Measurements from ENCODE around the gene NF2.
"Not testable (repeated sequence)": the region's sequence is repeated elsewhere in the genome, so short reads cannot be mapped to it uniquely, and the experiment has no call there.

Gene NF2

DNA sequence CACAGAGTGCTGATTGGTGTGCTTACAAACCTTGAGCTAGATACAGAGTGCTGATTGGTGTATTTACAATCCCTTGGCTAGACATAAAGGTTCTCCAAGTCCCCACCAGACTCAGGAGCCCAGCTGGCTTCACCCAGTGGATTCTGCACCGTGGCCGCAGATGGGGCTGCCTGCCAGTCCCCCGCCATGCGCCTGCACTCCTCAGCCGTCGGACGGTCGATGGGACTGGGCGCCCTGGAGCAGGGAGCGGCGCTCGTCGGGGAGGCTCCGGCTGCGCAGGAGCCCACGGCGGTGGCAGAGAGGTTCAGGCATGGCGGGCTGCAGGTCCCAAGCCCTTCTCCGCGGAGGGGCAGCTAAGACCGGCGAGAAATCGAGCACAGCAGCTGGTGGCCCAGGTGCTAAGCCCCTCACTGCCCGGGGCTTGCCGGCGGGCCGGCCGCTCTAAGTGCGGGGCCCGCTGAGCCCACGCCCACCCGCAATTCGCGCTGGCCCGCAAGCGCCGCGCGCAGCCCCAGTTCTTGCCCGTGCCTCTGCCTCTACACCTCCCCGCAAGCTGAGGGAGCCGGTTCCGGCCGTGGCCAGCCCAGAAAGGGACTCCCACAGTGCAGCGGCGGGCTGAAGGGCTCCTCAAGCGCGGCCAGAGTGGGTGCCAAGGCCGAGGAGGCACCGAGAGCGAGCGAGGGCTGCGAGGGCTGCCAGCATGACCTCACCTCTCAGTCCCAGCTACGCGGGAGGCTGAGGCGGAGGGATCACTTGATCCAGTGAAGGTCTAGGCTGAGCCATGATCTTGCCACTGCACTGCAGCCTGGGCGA is 5.4 kb upstream of the NF2 start:
- not testable (repeated sequence) for DNase-seq

DNA sequence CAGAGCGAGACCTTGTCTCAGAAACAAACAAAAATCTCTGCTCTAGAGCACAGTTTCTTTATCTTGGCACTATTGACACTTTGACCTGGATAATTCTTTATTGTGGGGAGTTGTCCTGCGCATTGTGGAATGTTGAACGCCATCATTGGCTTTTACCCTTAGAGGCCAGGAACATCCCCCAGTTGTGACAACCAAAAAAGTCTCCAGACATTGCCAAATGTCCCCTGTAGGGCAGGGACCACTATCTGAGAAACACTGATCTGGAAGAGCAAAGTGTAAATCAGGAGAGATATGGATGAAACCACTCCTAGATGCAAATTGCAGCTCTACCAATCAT is 4.8 kb upstream of the NF2 start:
- no peak for DNase-seq

DNA sequence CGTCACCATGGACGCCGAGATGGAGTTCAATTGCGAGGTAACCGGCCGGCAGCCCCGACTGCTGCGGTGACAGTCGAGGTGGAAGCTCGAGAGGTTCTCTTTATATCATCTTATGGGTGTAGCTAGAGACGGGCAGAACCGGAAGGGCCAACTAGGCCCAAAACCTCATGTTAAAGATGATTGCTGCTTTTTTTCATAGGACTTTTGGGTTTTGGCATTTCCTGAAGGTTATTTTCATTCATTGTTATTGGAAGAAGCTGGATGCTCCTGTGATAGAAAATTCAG is 585 bp downstream of the NF2 start:
- no peak for DNase-seq

DNA sequence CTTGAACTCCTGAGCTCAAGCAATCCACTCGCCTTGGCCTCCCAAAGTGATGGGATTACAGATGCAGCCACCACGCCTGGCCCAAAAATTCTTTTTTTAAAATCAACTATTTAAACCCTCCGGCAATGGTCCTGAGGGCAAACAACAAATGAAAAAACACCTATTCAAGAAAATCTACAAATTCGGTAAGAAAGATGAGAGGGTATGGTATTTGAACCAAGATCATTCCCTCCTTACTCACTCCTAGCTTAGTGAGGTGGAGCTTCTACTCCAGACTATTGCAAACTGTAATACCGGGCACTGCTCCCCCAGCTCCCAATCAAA is 2.1 kb downstream of the NF2 start:
- DNase-seq, result no peak

DNA sequence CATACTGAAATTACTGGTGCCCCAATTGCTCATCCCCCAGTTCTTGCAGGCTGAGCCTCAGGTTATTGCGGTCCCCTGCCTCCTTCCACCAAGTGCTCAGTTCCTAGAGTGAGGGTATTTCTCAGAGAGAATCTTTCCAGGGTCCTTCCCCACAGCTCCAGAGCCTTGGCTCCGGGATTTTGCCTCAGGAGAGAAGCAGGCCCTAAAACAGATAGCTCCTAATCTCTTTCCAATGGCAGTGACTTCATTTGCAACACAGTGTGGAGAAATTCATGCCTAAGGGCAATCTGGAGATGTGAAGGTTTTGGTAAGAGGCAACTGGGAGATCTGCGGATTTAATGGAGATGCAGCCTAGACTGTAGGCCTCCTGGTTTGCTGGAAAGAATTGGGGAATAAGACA is 2.9 kb downstream of the NF2 start:
- no peak for DNase-seq

DNA sequence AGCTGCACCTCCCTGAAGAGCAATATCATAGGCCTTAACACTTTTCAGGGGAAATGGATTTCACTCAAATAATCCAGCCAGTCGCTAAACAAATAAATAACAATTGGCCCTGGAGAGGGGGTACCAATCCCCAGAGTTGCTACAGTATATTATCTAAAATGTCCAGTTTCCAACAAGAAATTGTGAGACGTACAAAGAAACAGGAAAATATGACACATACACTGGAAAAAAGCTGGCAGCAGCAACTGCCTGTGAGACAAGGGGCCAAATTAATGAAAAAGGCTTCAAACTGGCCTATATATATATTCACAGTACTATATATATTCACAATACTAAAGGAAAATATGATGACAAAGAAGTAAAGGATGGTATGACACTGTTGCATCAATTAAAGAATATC is 4.0 kb downstream of the NF2 start:
- DNase-seq, result no peak

DNA sequence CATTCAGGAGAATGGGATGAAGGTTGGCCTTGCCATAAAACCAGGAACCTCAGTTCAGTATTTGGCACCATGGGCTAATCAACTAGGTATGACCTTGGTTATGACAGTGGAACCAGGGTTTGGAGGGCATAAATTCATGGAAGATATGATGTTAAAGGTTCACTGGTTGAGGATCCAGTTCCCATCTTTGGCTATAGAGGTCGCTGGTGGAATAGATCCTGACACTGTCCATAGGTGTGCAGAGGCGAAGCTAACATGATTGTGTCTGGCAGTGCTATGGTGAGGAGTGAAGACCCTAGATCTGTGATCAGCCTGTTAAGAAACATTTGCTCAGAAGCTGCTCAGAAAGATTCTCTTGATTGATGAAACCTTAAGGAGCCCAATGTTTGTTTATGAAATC is 5.7 kb downstream of the NF2 start:
- no peak for DNase-seq

DNA sequence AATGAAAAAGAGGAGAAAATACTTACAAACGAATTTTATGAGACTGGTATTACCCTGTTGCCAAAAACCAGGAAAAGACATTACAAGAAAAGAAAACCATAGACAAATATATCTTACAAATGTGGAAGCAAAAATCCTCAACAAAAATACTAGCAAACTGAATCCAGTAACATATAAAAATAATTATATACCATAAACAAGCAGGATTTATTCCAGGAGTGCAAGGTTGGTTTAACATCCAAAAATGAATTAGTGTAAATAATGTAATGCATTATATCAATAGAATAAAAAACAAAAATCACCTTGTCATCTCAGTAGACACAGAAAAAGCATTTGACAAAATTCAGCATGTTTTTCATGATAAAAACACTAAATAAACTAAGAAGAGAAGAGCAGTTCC is 7.3 kb downstream of the NF2 start:
- DNase-seq, result no peak

DNA sequence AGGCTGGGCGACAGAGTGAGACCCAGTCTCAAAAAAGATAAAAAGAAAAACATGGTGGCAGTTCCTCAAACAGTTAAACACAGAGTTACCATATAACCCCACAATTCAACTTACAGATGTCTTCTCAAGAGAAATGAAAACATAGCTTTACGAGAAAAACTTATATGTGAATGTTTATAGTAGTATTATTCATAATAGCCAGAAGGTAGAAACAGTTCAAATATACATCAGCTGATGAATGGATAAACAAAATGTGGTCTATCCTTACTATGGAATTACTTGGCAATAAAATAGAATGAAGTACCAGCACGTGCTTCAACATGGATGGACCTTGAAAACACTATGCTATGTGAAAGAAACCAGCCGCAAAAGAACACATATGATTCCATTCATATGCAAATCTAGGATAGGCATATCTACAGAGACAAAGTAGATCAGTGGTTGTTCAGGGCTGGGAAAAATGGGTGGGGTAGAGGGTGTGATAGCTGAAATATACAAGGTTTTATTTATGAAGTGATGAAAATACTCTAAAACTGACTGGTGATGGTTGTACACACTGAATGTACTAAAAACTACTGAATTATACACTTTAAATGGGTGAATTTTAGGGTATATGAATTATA is 12.4 kb downstream of the NF2 start:
- DNase-seq, result no peak

DNA sequence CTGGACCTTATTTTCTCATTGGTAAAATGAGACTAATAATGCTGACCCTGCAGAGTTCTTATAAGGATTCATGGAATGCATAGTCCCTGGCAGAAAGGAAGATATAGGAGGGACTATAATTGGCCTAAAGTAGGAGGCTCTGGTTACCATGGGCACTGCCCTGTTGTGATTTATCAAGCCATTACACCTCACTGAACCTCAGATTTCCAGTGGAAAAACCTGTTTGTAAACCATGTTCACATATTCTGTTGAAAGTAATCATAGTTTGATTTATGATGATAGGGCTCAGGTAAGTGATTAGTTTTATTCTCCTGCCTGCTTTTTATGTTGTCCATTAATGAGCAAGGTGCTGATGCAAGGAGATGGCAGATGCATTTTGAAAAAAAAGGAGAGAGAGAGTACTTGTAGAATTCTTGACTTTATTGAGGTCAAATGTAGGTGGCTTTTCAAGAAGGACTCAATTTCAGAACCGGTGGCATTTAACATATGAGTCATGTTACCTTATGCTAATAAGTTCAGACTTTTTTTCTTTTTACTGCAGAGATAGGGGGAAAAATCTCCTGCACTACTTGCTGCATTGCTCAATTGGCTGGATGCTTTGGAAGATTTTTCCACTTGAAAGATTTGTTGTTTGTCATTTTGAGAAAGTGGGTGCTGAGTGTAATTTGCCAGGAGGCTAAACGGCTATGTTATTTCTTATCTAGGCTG is 14.6 kb downstream of the NF2 start:
- no peak for DNase-seq

DNA sequence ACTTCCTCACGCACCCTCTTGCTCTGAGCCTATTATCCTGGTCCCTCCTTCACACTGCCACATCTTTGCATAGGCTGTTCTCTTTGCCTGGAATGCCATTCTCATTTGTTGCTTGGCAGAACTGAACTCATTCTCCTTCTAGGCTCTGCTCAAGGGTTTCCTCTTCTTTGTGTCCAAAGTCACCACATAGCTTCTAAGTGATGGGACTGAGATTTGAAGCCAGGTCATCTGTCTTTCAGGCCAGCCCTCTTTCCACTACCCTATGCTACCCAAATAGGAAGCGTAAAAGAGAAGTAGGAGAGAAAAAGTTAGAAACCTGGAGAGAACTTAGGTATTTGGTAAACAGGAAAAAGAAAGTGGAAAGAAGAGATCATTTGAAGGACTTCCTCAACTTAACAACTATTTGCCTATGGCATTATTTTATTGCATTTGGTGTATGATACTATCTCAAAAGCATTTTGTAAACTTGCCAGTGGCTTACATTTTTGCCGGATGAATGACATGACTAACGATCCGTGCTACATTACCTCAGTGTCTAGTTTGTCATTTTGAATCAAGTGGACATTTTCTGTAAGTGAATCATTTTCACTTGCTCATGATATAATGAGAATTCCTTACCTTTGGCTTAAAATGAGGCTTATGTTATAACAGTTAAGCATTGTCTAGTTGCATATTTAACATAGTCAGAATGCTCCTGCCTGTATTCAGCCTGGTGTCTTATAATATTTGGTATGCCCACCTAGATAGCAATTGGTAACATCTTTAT is 18.5 kb downstream of the NF2 start:
- DNase-seq, result no peak

DNA sequence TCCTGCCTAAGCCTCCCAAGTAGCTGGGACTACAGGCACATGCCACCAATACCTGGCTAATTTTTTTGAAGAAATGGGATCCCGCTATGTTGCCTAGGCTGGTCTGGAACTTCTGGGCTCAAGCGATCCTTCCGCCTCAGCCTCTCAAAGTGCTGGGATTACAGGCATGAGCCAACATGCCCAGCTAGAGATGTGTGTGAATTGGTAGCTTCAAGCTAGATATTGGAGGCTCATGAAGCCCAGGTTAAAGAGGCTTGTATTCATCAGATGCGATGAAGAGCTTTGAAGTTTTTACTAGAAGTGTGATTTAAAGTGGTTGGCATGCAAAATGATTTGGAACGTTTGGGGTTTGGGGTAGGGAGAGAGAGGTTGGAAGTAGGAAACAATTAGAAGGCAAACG is 19.6 kb downstream of the NF2 start:
- no peak for DNase-seq

DNA sequence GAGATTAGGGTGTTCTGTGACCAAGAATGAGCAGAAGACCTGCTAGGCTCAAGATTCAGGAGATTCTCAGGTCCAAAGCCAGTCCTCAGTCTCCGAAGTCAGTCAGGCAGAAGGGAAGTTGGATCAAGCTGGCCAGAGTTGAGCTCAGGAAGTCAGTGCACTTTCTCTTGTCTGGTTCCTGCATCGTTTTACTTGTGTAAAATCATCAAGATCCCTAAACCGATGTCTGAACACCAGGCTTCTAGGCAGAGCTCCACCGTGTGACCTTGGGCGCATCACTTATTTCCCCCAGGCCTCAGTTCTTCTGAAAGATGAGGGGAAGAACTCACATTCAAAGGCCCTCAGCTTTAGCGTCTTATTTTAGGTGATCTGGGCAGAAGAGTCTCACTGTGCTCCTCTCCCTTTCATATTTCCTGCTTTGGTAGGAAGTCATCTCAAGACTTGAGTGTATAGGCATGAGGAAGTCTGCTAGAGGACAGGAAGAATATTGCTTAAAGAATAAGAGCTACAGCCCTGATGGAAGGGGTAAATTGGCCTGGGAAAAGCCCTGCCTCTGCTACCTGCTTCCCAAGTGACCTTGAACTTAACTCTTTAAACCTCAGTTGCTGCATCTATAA is 20.2 kb downstream of the NF2 start:
- no peak for DNase-seq

DNA sequence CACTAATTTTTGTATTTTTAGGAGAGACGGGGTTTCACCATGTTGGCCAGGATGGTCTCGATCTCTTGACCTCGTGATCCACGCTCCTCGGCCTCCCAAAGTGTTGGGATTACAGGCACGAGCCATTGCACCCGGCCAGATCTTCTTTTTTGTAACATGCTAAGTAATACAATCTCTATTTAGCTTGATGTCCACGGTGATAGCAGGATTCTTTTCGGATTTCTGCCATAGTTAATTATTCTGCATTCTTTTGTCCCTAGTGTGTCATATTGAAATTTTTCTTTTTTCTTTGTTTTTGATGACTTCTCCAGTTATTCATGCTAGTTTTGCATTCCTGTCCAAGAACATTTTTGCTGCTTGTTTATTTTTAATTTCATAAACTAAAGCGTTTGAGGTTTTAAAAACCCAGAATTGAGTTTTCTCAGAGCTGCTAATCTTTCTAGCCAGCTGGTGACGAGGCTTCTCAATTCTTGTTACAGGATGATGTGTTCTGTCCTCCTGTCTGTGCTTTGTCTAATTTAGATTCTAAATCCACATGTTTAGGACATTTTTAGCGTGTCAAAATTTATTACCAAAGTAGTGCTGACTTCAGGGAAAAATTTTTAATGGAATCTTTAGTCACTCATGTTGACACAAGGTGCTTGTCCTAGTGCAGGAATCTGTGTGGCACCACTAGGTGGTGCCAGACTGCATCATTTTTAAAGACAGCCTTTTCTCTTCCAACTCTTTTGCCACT is 21.8 kb downstream of the NF2 start:
- DNase-seq, result peak; percentile 23

DNA sequence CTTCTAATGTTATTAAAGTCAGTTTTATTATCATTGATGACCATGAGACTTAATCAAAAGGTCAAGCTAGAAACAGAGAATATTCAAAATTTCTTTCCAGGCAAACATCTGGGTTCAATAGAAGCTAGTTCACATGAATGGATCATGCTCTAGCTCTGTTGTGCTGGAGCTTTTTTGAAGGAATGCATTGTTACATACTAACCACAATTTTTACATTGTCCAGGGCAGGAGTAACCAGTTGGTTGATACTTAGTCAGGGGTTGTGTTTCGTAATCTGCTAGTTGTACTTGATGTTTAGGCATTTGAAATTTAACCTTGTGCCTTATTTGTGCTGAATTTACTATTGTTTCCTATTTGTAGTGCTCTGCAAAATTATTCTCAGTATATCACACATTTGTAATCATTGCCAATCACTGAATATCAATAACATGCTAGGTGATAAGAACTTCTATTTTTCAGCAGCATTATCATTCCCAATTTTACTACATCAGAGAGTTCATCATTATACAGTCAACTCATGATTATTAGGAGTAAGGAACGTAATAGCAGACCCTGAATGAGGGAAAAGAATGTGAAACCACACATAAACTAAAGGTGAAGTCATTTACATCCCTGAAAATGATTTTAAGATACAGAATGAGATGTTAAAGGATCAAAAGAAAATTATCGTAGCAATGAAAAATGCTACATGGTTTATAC is 23.2 kb downstream of the NF2 start:
- DNase-seq, result no peak

DNA sequence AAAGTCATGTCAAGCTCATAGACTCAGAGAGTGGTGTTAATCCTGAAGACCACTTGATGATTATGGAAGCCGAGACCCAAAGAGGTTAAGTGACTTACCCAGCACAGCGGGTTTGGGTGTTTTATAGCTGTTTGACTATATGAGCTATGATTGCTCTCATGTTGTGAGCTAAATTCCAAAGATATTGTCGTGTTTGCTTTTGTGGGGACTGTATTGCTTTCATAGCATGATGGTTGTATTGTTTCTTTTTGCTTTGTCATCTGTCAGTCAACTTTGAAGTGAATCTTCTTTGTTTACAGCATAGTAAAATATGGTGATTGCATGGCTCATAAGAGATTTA is 23.7 kb downstream of the NF2 start:
- no peak for DNase-seq

DNA sequence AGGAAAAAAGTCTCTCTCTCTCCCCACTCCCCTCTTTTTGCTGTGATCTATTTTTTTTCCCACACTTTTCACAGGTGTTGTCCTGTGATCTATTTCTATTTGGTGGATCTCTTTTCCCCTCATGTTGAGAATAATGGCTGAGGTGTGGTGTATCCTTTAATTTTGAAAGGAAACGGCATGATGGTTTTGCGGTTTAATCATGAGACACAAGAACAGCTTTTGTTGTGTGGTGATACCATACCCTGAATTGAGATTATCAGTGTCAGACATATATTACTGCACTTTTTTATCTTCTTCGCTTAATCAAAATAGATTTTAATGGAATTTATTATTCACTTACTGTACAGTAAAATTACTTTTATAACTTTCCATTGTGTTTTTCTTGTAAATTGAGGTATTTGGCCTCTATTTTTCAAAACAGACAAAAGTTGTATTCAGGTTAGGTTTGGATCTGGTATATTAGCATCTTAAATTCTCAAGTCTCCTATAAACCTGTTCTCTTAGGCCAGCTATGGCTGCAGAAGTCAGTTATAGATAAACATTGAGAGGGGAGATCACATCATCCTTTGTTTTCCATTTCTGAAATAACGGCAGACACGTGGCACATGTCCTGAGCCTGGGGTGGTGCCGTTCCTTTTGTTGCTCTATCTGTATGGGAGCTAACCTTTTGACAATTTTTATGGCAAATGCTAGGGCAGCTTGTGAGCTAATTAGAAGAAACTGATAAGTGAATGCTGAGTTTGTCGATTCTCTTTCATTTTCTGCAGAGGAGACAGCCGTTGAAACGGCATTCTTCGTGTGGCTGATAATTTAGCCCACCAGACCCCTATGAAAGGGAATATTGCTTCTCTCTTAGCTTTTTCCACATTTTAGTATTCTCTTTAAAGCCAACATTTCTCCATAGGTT is 25.8 kb downstream of the NF2 start:
- no peak for DNase-seq

DNA sequence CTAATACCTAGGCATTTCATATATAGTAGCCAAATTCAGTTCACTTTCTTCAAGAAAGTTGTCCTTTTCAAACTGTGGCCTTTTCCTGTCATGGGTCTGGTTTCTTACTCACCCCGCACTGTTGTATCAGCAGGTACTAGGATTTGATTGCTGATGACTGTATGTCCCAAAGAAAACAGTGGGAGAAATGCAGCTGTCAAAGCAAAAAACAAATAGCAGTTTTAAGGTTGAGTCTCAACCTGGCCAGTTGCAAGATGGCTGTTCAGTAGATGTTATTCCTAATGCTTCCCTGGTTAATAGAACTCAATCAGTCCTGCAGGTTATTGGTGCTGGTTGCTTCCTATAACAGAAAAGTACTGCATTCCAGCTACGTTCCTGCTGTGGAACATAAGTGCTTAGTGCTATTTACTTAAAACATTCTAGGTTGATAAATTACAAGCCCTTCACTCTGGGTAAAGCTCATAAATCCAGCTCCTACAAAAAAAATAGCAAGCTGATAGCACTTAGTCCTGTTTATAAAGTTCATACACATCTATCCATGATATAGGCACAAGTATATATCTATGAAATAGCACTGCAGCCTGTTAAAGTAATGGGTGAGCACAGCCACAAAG is 26.6 kb downstream of the NF2 start:
- DNase-seq, result no peak

DNA sequence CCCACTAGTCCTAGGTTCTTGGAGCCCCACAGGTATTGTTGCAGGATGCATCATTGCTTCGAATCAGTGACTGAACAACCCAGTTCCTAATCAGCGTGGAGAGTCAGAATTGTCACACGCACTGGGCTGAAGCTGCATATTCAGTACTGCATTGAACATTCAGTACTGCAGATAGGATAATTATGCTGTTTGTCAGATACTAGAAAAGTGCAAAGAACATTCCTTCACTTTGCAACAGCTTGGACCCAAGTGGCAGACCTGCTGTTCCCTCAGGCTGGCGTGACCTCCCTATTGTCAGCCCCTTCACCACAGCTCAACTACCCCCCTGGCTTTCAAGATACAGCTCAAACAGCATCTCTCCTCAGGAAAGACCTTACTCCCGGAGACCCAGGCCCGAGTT is 27.6 kb downstream of the NF2 start:
- DNase-seq, result no peak

DNA sequence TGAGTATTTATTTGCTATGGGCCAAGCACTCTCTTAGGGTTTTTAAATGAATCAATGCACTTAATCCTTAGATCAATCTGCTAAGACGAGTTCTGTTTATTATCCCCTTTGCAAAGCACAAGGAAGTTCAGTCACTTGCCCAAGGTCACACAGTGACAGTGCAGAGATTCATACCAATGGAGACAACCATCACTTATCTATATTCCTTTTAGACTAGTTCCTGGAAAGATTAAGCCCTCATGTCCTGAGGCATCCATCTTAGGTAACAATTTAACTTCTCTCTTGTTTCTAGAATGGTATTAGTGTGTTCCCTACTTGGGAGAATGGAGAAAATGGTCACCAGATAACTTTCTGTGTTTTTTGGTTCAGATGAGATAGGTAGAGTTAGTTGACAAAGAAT is 28.3 kb downstream of the NF2 start:
- no peak for DNase-seq

DNA sequence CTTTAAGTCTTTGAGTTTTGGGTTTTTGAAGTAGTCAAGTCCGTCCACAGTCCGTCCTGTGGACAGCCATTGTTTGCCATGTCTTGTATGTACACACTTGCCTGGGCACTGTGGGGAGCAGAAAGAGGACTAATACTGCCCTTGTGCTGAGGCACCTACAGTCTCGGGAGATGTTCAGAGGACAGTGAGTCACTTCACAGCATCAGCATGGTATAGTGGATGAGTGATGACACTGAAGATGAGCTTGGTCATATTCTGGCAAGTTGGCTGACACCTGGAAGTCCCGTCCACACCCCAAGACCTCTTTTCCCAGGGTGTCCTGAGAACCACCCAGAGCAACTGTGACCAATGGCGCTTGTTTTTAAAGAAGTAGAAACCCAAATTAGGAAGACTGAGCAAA is 29.2 kb downstream of the NF2 start:
- DNase-seq, result no peak

All from activated gamma-delta T cell treated with Interleukin-2 at 50 U/mL for 16 hours (primary cell).